OCI-LY3 (cell line): ENCODE data around the gene AUTS2.

Source experiments
- H2AFZ ChIP-seq: fragments of 200-600, 300-600 bp; shearing (Covaris generic); 2 replicates; pipeline ENCODE4 v1.6.0; 2014; ENCODE audit warnings: antibody characterized with exemption, low read depth, low read length
- H3K27ac ChIP-seq: fragments of 200-600, 300-600 bp; sonication (generic); 2 replicates; pipeline ENCODE4 v1.5.1; 2014; ENCODE audit warnings: mild to moderate bottlenecking, low read length, moderate library complexity, mixed read lengths
- H3K27me3 ChIP-seq: fragments of 200-600, 300-600 bp; sonication (generic); 2 replicates; pipeline ENCODE4 v1.6.1; 2014; ENCODE audit warnings: low read depth, low read length, mixed read lengths
- H3K36me3 ChIP-seq: fragments of 200-600, 300-600 bp; sonication (generic); replicated peaks from 2 replicates; pipeline ENCODE3; 2014; ENCODE audit warnings: low read depth, low read length, mixed read lengths
- H3K4me1 ChIP-seq: fragments of 300-600, 200-600 bp; sonication (generic); 2 replicates; pipeline ENCODE4 v1.6.1; 2014; ENCODE audit warnings: low read length, mixed read lengths
- H3K4me2 ChIP-seq: fragments of 200-600, 300-600 bp; sonication (generic); 2 replicates; pipeline ENCODE4 v1.6.1; 2014; ENCODE audit warnings: low read length, mixed read lengths
- H3K4me3 ChIP-seq: fragments of 300-600, 200-600 bp; sonication (generic); 2 replicates; pipeline ENCODE4 v1.5.1; 2014; ENCODE audit warnings: antibody characterized with exemption, mild to moderate bottlenecking, low read length, moderate library complexity
- H3K79me2 ChIP-seq: fragments of 300-600, 200-600 bp; shearing (Covaris generic); 2 replicates; pipeline ENCODE4 v1.6.1; 2014; ENCODE audit warnings: mild to moderate bottlenecking, low read length, mixed read lengths
- H3K9ac ChIP-seq: fragments of 300-600, 200-600 bp; shearing (Covaris generic); 2 replicates; pipeline ENCODE4 v1.6.0; 2014; ENCODE audit warnings: mild to moderate bottlenecking, low read length, moderate library complexity
- H3K9me3 ChIP-seq: fragments of 200-600, 300-600 bp; shearing (Covaris generic); 2 replicates; pipeline ENCODE4 v1.6.1; 2014; ENCODE audit warnings: low read length, mixed read lengths; ENCODE audit not compliant: insufficient read depth
- H4K20me1 ChIP-seq: fragments of 200-600, 300-600 bp; sonication (generic); 2 replicates; pipeline ENCODE4 v1.6.1; 2016; ENCODE audit warnings: low read length, mixed read lengths; ENCODE audit not compliant: insufficient read depth
- CTCF ChIP-seq: fragments of 200-600, 300-600 bp; sonication (generic); IDR thresholded peaks from 2 replicates; pipeline ENCODE4 v1.5.1; 2014; ENCODE audit warnings: antibody characterized with exemption, low read length, low read depth
- EZH2phosphoT487 ChIP-seq: fragments of 200-600 bp; shearing (Covaris generic); IDR thresholded peaks from 2 replicates; pipeline ENCODE4 v1.6.1; 2018; ENCODE audit warnings: antibody characterized with exemption, mixed run types, low read depth

AUTS2 gene

GRCh38 chr7:70836279-70836678 lies 1238.0 kb downstream of the AUTS2 start:
- Histone ChIP-seq H3K4me1 (no peaks in the 10 kb centered on the region), H3K79me2 (no peaks in the 10 kb centered on the region), H4K20me1 (no peaks in the 10 kb centered on the region), H3K36me3 (no peaks in the 10 kb centered on the region), H3K4me2 (no peak overlapping the region), H3K9ac (no peak overlapping the region), H2AFZ (no peak overlapping the region), H3K4me3 (no peak overlapping the region), H3K9me3 (no peaks in the 10 kb centered on the region), H3K27me3 (no peaks in the 10 kb centered on the region), H3K27ac (no peak overlapping the region)
- TF ChIP-seq CTCF, result no peak
- TF ChIP-seq EZH2phosphoT487, result no peak

GRCh38 chr7:70836946-70837345 lies 1238.7 kb downstream of the AUTS2 start:
- no peaks in the 10 kb centered on the region for H4K20me1 ChIP-seq
- H2AFZ ChIP-seq, result no peak overlapping the region
- no peaks in the 10 kb centered on the region for H3K27me3 ChIP-seq
- H3K79me2 ChIP-seq, result no peaks in the 10 kb centered on the region
- no peaks in the 10 kb centered on the region for H3K36me3 ChIP-seq
- H3K4me1 ChIP-seq, result no peaks in the 10 kb centered on the region
- no peak for TF ChIP-seq CTCF
- TF ChIP-seq EZH2phosphoT487, result no peak
- H3K4me3 ChIP-seq, result no peak overlapping the region
- H3K9ac ChIP-seq, result no peak overlapping the region
- no peak overlapping the region for H3K4me2 ChIP-seq
- H3K9me3 ChIP-seq, result no peaks in the 10 kb centered on the region
- no peak overlapping the region for H3K27ac ChIP-seq

- Histone ChIP-seq H3K79me2 (no peaks in the 10 kb centered on the region), H3K27ac (no peak overlapping the region), H3K4me3 (no peak overlapping the region), H4K20me1 (no peaks in the 10 kb centered on the region), H3K36me3 (no peaks in the 10 kb centered on the region), H3K4me2 (no peak overlapping the region), H3K4me1 (no peaks in the 10 kb centered on the region), H3K9me3 (no peaks in the 10 kb centered on the region), H3K9ac (no peak overlapping the region), H2AFZ (no peak overlapping the region), H3K27me3 (no peaks in the 10 kb centered on the region)
- no peak for TF ChIP-seq CTCF
- no peak for TF ChIP-seq EZH2phosphoT487
These were observed 1239.3 kb downstream of the AUTS2 start for GRCh38 chr7:70837589-70837988.

- Histone ChIP-seq H2AFZ (no peak overlapping the region), H3K9ac (no peak overlapping the region), H3K9me3 (no peaks in the 10 kb centered on the region), H3K4me1 (no peaks in the 10 kb centered on the region), H3K4me2 (no peak overlapping the region), H3K4me3 (no peak overlapping the region), H3K79me2 (no peaks in the 10 kb centered on the region), H4K20me1 (no peaks in the 10 kb centered on the region), H3K27me3 (no peaks in the 10 kb centered on the region), H3K27ac (no peak overlapping the region), H3K36me3 (no peaks in the 10 kb centered on the region)
- TF ChIP-seq CTCF (no peak), EZH2phosphoT487 (no peak)
These were observed 1240.1 kb downstream of the AUTS2 start for GRCh38 chr7:70838292-70838907.
